ENCODE data around the gene PSD.

PSD gene

GRCh38 chr10:102402512-102402896 is 16.1 kb downstream of the PSD start:
- DNase-seq: no peak

GRCh38 chr10:102401735-102402511 is 16.7 kb downstream of the PSD start:
- no peak for DNase-seq

- no peak for DNase-seq
These were observed 17.3 kb downstream of the PSD start for GRCh38 chr10:102401342-102401654.

- no peak for DNase-seq
These were observed 17.8 kb downstream of the PSD start for GRCh38 chr10:102400598-102401341.

- DNase-seq: no peak
These were observed 18.5 kb downstream of the PSD start for GRCh38 chr10:102400076-102400475.

- DNase-seq: peak; percentile 58
These were observed 19.2 kb downstream of the PSD start for GRCh38 chr10:102399217-102400021.

- DNase-seq: no peak
These were observed 20.2 kb downstream of the PSD start for GRCh38 chr10:102398172-102399020.

- no peak for DNase-seq
These were observed 21.1 kb downstream of the PSD start for GRCh38 chr10:102397222-102398171.

GRCh38 chr10:102396730-102397151 is 21.8 kb downstream of the PSD start:
- DNase-seq: no peak

- DNase-seq: no peak
These were observed 22.3 kb downstream of the PSD start for GRCh38 chr10:102396317-102396650.

- peak; percentile 9 for DNase-seq
These were observed 22.9 kb downstream of the PSD start, which contains the start of gene NFKB2 for GRCh38 chr10:102395400-102396316. NFKB2 (plus strand) TSS chr10:102395705; CDS start chr10:102395960, 255 bp downstream.

GRCh38 chr10:102394801-102395399 is 23.7 kb downstream of the PSD start:
- no peak for DNase-seq

GRCh38 chr10:102394079-102394800 is 24.3 kb downstream of the PSD start:
- DNase-seq: no peak

- DNase-seq: no peak
These were observed 25.0 kb downstream of the PSD start for GRCh38 chr10:102393411-102394078.

- no peak for DNase-seq
These were observed 26.3 kb downstream of the PSD start for GRCh38 chr10:102392306-102392705.

- DNase-seq: no peak
These were observed 28.7 kb downstream of the PSD start for GRCh38 chr10:102389894-102390293.

GRCh38 chr10:102384606-102385429 is 33.8 kb downstream of the PSD start:
- no peak for DNase-seq

- DNase-seq: no peak
These were observed 34.5 kb downstream of the PSD start for GRCh38 chr10:102384053-102384452.

All from NCI-H2107 (cell line).